ENCODE results near the gene DBI.
"Not testable (repeated sequence)": the region's sequence is repeated elsewhere in the genome, so short reads cannot be mapped to it uniquely, and the experiment has no call there.

Gene DBI

GRCh38 chr2:119402645-119403560 is 36.1 kb downstream of the DBI start:
- no peak for DNase-seq

GRCh38 chr2:119403618-119404017 is 36.8 kb downstream of the DBI start:
- DNase-seq: not testable (repeated sequence)

GRCh38 chr2:119405151-119405550 is 38.4 kb downstream of the DBI start:
- no peak for DNase-seq

- DNase-seq: no peak
Measured at GRCh38 chr2:119407430-119408220, 40.8 kb downstream of the DBI start.

- no peak for DNase-seq
Measured at GRCh38 chr2:119408221-119408619, 41.4 kb downstream of the DBI start.

- no peak for DNase-seq
Measured at GRCh38 chr2:119409506-119409905, 42.7 kb downstream of the DBI start.

GRCh38 chr2:119414894-119415293 is 48.1 kb downstream of the DBI start:
- no peak for DNase-seq

GRCh38 chr2:119415630-119416029 is 48.9 kb downstream of the DBI start:
- DNase-seq: no peak

- no peak for DNase-seq
Measured at GRCh38 chr2:119416299-119416923, 49.6 kb downstream of the DBI start.

GRCh38 chr2:119417908-119418307 is 51.1 kb downstream of the DBI start:
- DNase-seq: no peak

GRCh38 chr2:119419065-119419464 is 52.3 kb downstream of the DBI start:
- no peak for DNase-seq

GRCh38 chr2:119419803-119420508 is 53.2 kb downstream of the DBI start:
- no peak for DNase-seq

GRCh38 chr2:119421304-119421703 is 54.5 kb downstream of the DBI start:
- no peak for DNase-seq

- DNase-seq: no peak
Measured at GRCh38 chr2:119421741-119422140, 55.0 kb downstream of the DBI start.

All from activated CD4-positive, alpha-beta T cell treated with anti-CD3 and anti-CD28 coated beads, Interleukin-2, amount 50 U/mL, for 4 hours (primary cell).